Ovary (tissue), 3 donors: Measurements from ENCODE around the gene KIZ.

ENCODE experiments used
- CTCF ChIP-seq, 3 donors: fragments of 450-650 bp in 2 of 3; fragments of 200-600 bp in 1 of 3; IDR thresholded peaks; one replicate each; pipeline versions ENCODE4 v1.5.1 to v1.8.0; 2016 to 2022; ENCODE audit warnings: antibody characterized with exemption in 3 of 3, mild to moderate bottlenecking in 1 of 3
- EP300 ChIP-seq: sonication (generic); formaldehyde crosslinking; IDR thresholded peaks from one replicate; pipeline ENCODE4 v1.6.1; 2017; ENCODE audit warnings: antibody characterized with exemption
- POLR2A ChIP-seq: fragments of 450-650 bp; IDR thresholded peaks from one replicate; pipeline ENCODE4 v1.6.1; 2017; ENCODE audit warnings: antibody characterized with exemption, mild to moderate bottlenecking, moderate library complexity
- donor health status: DM: no; HTN: no; CAD: no.

DNA sequence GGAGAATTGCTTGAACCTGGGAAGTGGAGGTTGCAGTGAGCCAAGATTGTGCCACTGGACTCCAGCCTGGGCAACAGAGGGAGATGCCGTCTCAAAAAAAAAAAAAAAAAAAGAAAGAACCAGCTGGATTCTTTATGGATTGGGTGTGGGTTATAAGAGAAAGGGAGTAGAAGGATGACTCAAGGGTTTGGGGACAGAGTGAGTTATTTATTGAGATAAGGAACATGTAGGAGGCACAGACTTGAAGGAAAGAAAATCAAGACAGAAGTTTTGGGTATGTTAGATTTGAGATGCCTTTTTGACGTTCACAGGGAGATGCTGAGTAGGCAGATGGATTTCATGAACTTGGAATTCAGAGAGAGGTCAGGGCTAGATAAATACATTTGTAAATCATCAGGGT, 47.6 kb downstream of the KIZ start:
- TF ChIP-seq CTCF (IDR thresholded peaks at IDR 0.05) (no peak), EP300 (no peak), POLR2A (no peak)
